ENCODE results near the gene RAP1A.

GRCh38 chr1:111696330-111696729, 76.7 kb downstream of the RAP1A start:
- TF ChIP-seq GATA2 (IDR thresholded peaks at IDR 0.05; ENCODE audit: low read depth, low read length) (no peak), GATA3 (IDR thresholded peaks at IDR 0.05; ENCODE audit: low read depth, low read length) (no peak)
